ENCODE data around the gene CGREF1. TPM values are rescaled to one million over a fixed set of nuclear protein-coding genes. Genes with fewer than 3 reads are reported as not detected.

CGREF1 gene
- total and polyA plus RNA-seq, 4 donors: 0.55 to 0.89 (median 0.69) TPM

GRCh38 chr2:27133195-27133875 is 14.4 kb upstream of the CGREF1 start:
- 44 to 46% methylated on average over 14 of the region's 14 CpGs for WGBS, 2 donors
- H3K9me3 ChIP-seq (ENCODE audit: control insufficient read depth in 4 of 4, insufficient read depth in 3 of 4, low read length in 3 of 4): no peaks in the 10 kb centered on the region
- peaks cover 0 to 29% (median 21%) of the 10 kb centered on the region in 4 donors for H3K36me3 ChIP-seq (ENCODE audit: control insufficient read depth in 4 of 4, insufficient read depth in 4 of 4, low read length in 4 of 4)
- peaks cover 0 to 12% (median 8%) of the 10 kb centered on the region in 5 donors for H3K4me1 ChIP-seq (ENCODE audit: control insufficient read depth in 5 of 5, insufficient read depth in 5 of 5, low read length in 5 of 5)
- peak overlapping the region; percentile 72 for H3K4me3 ChIP-seq
- peak overlapping the region in 1 of 2 donors; percentile 88 for H3K27ac ChIP-seq (ENCODE audit: low read depth in 1 of 2, low read length in 1 of 2)
- TF ChIP-seq CTCF (IDR thresholded peaks at IDR 0.05; ENCODE audit: control extremely low read depth, extremely low read depth): no peak
- ATAC-seq (ENCODE audit: insufficient read depth, low FRiP score): no peak
- H3K27me3 ChIP-seq (ENCODE audit: control insufficient read depth in 3 of 3, insufficient read depth in 3 of 3, low read length in 2 of 3): no peaks in the 10 kb centered on the region
- no peak for DNase-seq
- peak overlapping the region in 1 of 2 donors; percentile 70 for H3K9ac ChIP-seq (ENCODE audit: insufficient read depth in 1 of 2, low read length in 2 of 2)

GRCh38 chr2:27131429-27131828 is 12.5 kb upstream of the CGREF1 start:
- Histone ChIP-seq H3K27ac (ENCODE audit: low read depth in 1 of 2, low read length in 1 of 2) (no peak overlapping the region), H3K36me3 (ENCODE audit: control insufficient read depth in 4 of 4, insufficient read depth in 4 of 4, low read length in 4 of 4) (peaks cover 0 to 29% (median 21%) of the 10 kb centered on the region in 4 donors), H3K9me3 (ENCODE audit: control insufficient read depth in 4 of 4, insufficient read depth in 3 of 4, low read length in 3 of 4) (no peaks in the 10 kb centered on the region), H3K4me1 (ENCODE audit: control insufficient read depth in 5 of 5, insufficient read depth in 5 of 5, low read length in 5 of 5) (peaks cover 0 to 12% (median 8%) of the 10 kb centered on the region in 5 donors), H3K27me3 (ENCODE audit: control insufficient read depth in 3 of 3, insufficient read depth in 3 of 3, low read length in 2 of 3) (no peaks in the 10 kb centered on the region), H3K4me3 (no peak overlapping the region), H3K9ac (ENCODE audit: insufficient read depth in 1 of 2, low read length in 2 of 2) (no peak overlapping the region)
- DNase-seq (no peak), ATAC-seq (ENCODE audit: insufficient read depth, low FRiP score) (no peak)
- TF ChIP-seq CTCF (IDR thresholded peaks at IDR 0.05; ENCODE audit: control extremely low read depth, extremely low read depth): no peak
- WGBS, 2 donors: 93 to 95% methylated on average over 11 of the region's 11 CpGs

- Histone ChIP-seq H3K4me3 (no peak overlapping the region), H3K27ac (ENCODE audit: low read depth in 1 of 2, low read length in 1 of 2) (no peak overlapping the region), H3K4me1 (ENCODE audit: control insufficient read depth in 5 of 5, insufficient read depth in 5 of 5, low read length in 5 of 5) (peaks cover 0 to 12% (median 8%) of the 10 kb centered on the region in 5 donors), H3K27me3 (ENCODE audit: control insufficient read depth in 3 of 3, insufficient read depth in 3 of 3, low read length in 2 of 3) (no peaks in the 10 kb centered on the region), H3K36me3 (ENCODE audit: control insufficient read depth in 4 of 4, insufficient read depth in 4 of 4, low read length in 4 of 4) (peaks cover 0 to 29% (median 21%) of the 10 kb centered on the region in 4 donors), H3K9me3 (ENCODE audit: control insufficient read depth in 4 of 4, insufficient read depth in 3 of 4, low read length in 3 of 4) (no peaks in the 10 kb centered on the region), H3K9ac (ENCODE audit: insufficient read depth in 1 of 2, low read length in 2 of 2) (no peak overlapping the region)
- ATAC-seq (ENCODE audit: insufficient read depth, low FRiP score): no peak
- no peak for DNase-seq
- no peak for TF ChIP-seq CTCF (IDR thresholded peaks at IDR 0.05; ENCODE audit: control extremely low read depth, extremely low read depth)
- WGBS, 2 donors: 93 to 97% methylated on average over 10 of the region's 10 CpGs
These were observed 11.5 kb upstream of the CGREF1 start for GRCh38 chr2:27130396-27130795.

Data from lung (tissue), 12 donors.